ENCODE measurements around the gene HMGN2. TPM values are rescaled to one million over a fixed set of nuclear protein-coding genes. Genes with fewer than 3 reads are reported as not detected.

The HMGN2 gene
- total and polyA plus RNA-seq, 10 of the 15 experiments (the other 5 are each of a cell fraction or from before 2014, with no cell fraction given) = 249 to 2,682 (median 694) TPM

- TF ChIP-seq, protein P1, sequence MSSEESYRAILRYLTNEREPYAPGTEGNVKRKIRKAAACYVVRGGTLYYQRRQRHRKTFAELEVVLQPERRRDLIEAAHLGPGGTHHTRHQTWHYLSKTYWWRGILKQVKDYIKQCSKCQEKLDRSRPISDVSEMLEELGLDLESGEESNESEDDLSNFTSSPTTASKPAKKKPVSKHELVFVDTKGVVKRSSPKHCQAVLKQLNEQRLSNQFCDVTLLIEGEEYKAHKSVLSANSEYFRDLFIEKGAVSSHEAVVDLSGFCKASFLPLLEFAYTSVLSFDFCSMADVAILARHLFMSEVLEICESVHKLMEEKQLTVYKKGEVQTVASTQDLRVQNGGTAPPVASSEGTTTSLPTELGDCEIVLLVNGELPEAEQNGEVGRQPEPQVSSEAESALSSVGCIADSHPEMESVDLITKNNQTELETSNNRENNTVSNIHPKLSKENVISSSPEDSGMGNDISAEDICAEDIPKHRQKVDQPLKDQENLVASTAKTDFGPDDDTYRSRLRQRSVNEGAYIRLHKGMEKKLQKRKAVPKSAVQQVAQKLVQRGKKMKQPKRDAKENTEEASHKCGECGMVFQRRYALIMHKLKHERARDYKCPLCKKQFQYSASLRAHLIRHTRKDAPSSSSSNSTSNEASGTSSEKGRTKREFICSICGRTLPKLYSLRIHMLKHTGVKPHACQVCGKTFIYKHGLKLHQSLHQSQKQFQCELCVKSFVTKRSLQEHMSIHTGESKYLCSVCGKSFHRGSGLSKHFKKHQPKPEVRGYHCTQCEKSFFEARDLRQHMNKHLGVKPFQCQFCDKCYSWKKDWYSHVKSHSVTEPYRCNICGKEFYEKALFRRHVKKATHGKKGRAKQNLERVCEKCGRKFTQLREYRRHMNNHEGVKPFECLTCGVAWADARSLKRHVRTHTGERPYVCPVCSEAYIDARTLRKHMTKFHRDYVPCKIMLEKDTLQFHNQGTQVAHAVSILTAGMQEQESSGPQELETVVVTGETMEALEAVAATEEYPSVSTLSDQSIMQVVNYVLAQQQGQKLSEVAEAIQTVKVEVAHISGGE (CRISPR knock-in tag; IDR thresholded peaks at IDR 0.05) = 0 out of 2 replicates have a peak, but pooled peaks have one; percentile 44
- TF ChIP-seq HSF1 (IDR thresholded peaks at IDR 0.05; ENCODE audit: low read depth, low read length) = 0 out of 2 replicates have a peak, but pooled peaks have one; percentile 7
- TF ChIP-seq MLLT1 (IDR thresholded peaks at IDR 0.05) = peak; percentile 71; the same call in 1 of the 2 replicates
- no peak for TF ChIP-seq NFXL1 (IDR thresholded peaks at IDR 0.05; ENCODE audit: borderline replicate concordance)
Measured at GRCh38 chr1:26431979-26432695, 40.1 kb upstream of the HMGN2 start, which contains the start of gene DHDDS (continued).
